ENCODE results near the gene OTX1. TPM values are rescaled to one million over a fixed set of nuclear protein-coding genes. Genes with fewer than 3 reads are reported as not detected.

The OTX1 gene
- total and polyA plus RNA-seq, 9 of the 15 experiments (the other 6 are each of a cell fraction or from before 2014, with no cell fraction given), result 0.18 to 7.1 (median 0.58) TPM

GRCh38 chr2:63053889-63054602 is 3.4 kb downstream of the OTX1 start (continued):
- peak; percentile 74; the same call in 1 of the 2 replicates for TF ChIP-seq ZBTB33 (CRISPR knock-in tag; IDR thresholded peaks at IDR 0.05)

- no peak for ATAC-seq
- Histone ChIP-seq H3K36me3 (ENCODE audit: control insufficient read depth, insufficient read depth, low read length) (peaks cover 43% of the 10 kb centered on the region; the same call in 1 of the 3 replicates), H3K79me2 (ENCODE audit: control insufficient read depth, insufficient read depth, low read length) (peaks cover 12% of the 10 kb centered on the region; the same call in 2 of the 3 replicates), H3K4me3 (no peak overlapping the region), H3K9me3 (replicated peaks; ENCODE audit: control insufficient read depth, insufficient read depth, low read depth, low read length) (peaks cover 9% of the 10 kb centered on the region), H3K27ac (ENCODE audit: extremely low read depth, low read depth, low read length) (no peak overlapping the region), H3K9ac (ENCODE audit: insufficient read depth in 1 of 2, low read depth in 2 of 2, low read length in 2 of 2) (no peak overlapping the region), H3K27me3 (ENCODE audit: control insufficient read depth in 2 of 2, insufficient read depth in 2 of 2, low read length in 2 of 2) (no peaks in the 10 kb centered on the region), H3K4me1 (replicated peaks in 1 of 2; ENCODE audit: control insufficient read depth in 2 of 2, insufficient read depth in 2 of 2, low read length in 2 of 2) (peaks cover under 1 to 28% of the 10 kb centered on the region in 2 experiments; a peak in 3 of 5 replicates), H3K4me2 (ENCODE audit: insufficient read depth, low read length) (no peak overlapping the region), H3K9me1 (ENCODE audit: control insufficient read depth, insufficient read depth, low read length) (no peaks in the 10 kb centered on the region), H2AFZ (ENCODE audit: low read depth, low read length) (no peak overlapping the region), H4K20me1 (replicated peaks; ENCODE audit: control insufficient read depth, insufficient read depth, low read length) (no peaks in the 10 kb centered on the region)
- ChIA-PET POLR2A (interaction anchor here (0.6 kb wide), 1 partner anchor 1043 kb away, joined by 3 read pairs; no protein-coding TSS in a partner anchor), CTCF (ENCODE audit: low intra/inter-chr PET ratio) (no interaction called here)
- DNase-seq (ENCODE audit: extremely low read depth in 1 of 4, low spot score in 3 of 4), result no peak
- 85% methylated on average over 7 of the region's 7 CpGs for WGBS (ENCODE audit: insufficient coverage, low coverage, missing lambda C conversion rate)
- no TSS peak for BruUV-seq (replicated peaks)
- in situ Hi-C loops (cut with MboI), result no loop called here
- FAIRE-seq, result no peak
- intact Hi-C loops (cut with micrococcal nuclease), result no loop called here
- TF ChIP-seq NCOA6 (IDR thresholded peaks at IDR 0.05) (no peak), HDAC1 (IDR thresholded peaks at IDR 0.05) (no peak), PRMT5 (CRISPR knock-in tag; IDR thresholded peaks at IDR 0.05) (no peak), TSC22D4 (tag; IDR thresholded peaks at IDR 0.05) (no peak), DPF2 (IDR thresholded peaks at IDR 0.05) (no peak), CSDE1 (IDR thresholded peaks at IDR 0.05) (no peak), HIVEP1 (CRISPR knock-in tag; IDR thresholded peaks at IDR 0.05) (no peak), KHSRP (IDR thresholded peaks at IDR 0.05) (no peak), IFI16 (CRISPR knock-in tag; IDR thresholded peaks at IDR 0.05) (no peak), GATAD2B (IDR thresholded peaks at IDR 0.05; ENCODE audit: borderline replicate concordance) (no peak)
- TF ChIP-seq, protein P1, sequence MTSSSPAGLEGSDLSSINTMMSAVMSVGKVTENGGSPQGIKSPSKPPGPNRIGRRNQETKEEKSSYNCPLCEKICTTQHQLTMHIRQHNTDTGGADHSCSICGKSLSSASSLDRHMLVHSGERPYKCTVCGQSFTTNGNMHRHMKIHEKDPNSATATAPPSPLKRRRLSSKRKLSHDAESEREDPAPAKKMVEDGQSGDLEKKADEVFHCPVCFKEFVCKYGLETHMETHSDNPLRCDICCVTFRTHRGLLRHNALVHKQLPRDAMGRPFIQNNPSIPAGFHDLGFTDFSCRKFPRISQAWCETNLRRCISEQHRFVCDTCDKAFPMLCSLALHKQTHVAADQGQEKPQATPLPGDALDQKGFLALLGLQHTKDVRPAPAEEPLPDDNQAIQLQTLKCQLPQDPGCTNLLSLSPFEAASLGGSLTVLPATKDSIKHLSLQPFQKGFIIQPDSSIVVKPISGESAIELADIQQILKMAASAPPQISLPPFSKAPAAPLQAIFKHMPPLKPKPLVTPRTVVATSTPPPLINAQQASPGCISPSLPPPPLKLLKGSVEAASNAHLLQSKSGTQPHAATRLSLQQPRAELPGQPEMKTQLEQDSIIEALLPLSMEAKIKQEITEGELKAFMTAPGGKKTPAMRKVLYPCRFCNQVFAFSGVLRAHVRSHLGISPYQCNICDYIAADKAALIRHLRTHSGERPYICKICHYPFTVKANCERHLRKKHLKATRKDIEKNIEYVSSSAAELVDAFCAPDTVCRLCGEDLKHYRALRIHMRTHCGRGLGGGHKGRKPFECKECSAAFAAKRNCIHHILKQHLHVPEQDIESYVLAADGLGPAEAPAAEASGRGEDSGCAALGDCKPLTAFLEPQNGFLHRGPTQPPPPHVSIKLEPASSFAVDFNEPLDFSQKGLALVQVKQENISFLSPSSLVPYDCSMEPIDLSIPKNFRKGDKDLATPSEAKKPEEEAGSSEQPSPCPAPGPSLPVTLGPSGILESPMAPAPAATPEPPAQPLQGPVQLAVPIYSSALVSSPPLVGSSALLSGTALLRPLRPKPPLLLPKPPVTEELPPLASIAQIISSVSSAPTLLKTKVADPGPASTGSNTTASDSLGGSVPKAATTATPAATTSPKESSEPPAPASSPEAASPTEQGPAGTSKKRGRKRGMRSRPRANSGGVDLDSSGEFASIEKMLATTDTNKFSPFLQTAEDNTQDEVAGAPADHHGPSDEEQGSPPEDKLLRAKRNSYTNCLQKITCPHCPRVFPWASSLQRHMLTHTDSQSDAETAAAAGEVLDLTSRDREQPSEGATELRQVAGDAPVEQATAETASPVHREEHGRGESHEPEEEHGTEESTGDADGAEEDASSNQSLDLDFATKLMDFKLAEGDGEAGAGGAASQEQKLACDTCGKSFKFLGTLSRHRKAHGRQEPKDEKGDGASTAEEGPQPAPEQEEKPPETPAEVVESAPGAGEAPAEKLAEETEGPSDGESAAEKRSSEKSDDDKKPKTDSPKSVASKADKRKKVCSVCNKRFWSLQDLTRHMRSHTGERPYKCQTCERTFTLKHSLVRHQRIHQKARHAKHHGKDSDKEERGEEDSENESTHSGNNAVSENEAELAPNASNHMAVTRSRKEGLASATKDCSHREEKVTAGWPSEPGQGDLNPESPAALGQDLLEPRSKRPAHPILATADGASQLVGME (CRISPR knock-in tag; IDR thresholded peaks at IDR 0.05), result no peak
These were observed 4.2 kb downstream of the OTX1 start for GRCh38 chr2:63054841-63055225.
